Nephron progenitor cell (in vitro differentiated cells): ENCODE results near the gene KRT15.

Experiments
- DNase-seq: peaks from one replicate; pipeline ENCODE4 v3.0.0; 2021
- H3K27ac Mint-ChIP-seq: 2 replicates; pipeline ENCODE4 v1.8.0; 2021; ENCODE audit warnings: mild to moderate bottlenecking, moderate library complexity, mixed read lengths
- H3K27me3 Mint-ChIP-seq: 2 replicates; pipeline ENCODE4 v1.8.0; 2021; ENCODE audit warnings: mild to moderate bottlenecking, low read depth, mixed read lengths; ENCODE audit not compliant: poor library complexity
- H3K36me3 Mint-ChIP-seq: 2 replicates; pipeline ENCODE4 v1.8.0; 2021; ENCODE audit warnings: low read depth, mixed read lengths
- H3K4me1 Mint-ChIP-seq: 2 replicates; pipeline ENCODE4 v1.8.0; 2021; ENCODE audit warnings: mixed read lengths
- H3K4me3 Mint-ChIP-seq: 2 replicates; pipeline ENCODE4 v1.8.0; 2021; ENCODE audit warnings: mild to moderate bottlenecking, moderate library complexity, mixed read lengths
- H3K9me3 Mint-ChIP-seq: 2 replicates; pipeline ENCODE4 v1.8.0; 2021; ENCODE audit warnings: mild to moderate bottlenecking, moderate library complexity, mixed read lengths
- CTCF ChIP-seq: fragments of 200-600 bp; sonication (generic); IDR thresholded peaks from 2 replicates; pipeline ENCODE4 v1.5.0; 2021; ENCODE audit warnings: antibody characterized with exemption

Gene KRT15

GRCh38 chr17:41510251-41511065 lies 8.2 kb downstream of the KRT15 start:
- no peak for DNase-seq
- H3K27ac Mint-ChIP-seq: no peak overlapping the region
- no peaks in the 10 kb centered on the region for H3K9me3 Mint-ChIP-seq

GRCh38 chr17:41507315-41507880 lies 11.3 kb downstream of the KRT15 start:
- no peaks in the 10 kb centered on the region for H3K27me3 Mint-ChIP-seq
- H3K4me1 Mint-ChIP-seq: peaks cover 11% of the 10 kb centered on the region
- no peak overlapping the region for H3K27ac Mint-ChIP-seq
- H3K4me3 Mint-ChIP-seq: no peak overlapping the region
- TF ChIP-seq CTCF: no peak
- H3K9me3 Mint-ChIP-seq: no peaks in the 10 kb centered on the region
- no peak for DNase-seq
- H3K36me3 Mint-ChIP-seq: no peaks in the 10 kb centered on the region

More at GRCh38 chr17:41510251-41511065, 8.2 kb downstream of the KRT15 start:
- H3K4me3 Mint-ChIP-seq: no peak overlapping the region
- TF ChIP-seq CTCF: no peak
- no peaks in the 10 kb centered on the region for H3K36me3 Mint-ChIP-seq
- H3K4me1 Mint-ChIP-seq: peaks cover 11% of the 10 kb centered on the region
- H3K27me3 Mint-ChIP-seq: peaks cover 4% of the 10 kb centered on the region

DNA sequence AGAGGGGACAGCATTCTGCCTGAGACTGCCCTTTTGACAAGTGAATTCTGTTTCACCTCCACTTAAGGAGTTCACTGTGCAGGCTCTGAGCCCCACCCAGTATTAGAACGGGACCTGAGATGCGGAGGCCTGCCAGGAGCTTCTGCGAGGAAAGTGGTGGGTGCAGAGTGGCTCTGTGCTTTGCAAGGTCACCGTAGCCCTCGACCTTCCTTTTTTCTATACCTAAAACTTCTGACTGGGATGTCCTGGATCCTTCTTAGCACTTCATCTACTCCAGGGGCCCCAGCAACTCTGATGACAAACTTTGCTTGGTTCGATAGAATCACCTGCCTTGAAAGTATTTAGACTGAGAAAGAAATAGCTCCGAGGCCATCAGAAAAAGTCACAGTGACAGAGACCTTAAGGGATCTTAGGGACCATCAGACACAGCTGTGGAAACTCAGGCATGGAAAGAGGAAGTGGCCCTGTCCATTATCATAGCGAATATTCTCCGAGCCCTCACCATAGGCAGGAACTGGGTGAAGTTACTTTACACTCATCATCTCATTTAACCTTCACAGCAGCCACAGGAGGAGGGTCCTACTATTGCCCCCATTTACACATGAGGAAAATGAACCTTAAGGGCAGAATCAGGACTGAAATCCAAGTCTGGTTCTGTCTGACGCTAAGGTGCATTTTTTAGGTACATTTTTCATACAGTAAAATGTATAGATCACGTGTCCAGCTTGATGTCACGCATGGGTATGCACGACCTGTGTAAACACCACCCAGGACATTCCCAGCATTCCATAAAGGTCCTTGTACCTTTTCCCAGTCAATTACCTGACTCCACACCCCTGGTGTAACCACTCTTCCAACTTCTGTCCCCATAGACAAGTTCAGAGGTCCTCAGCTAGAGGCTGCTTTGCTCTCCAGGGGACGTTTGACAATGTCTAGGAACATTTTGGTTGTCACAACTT lies 12.6 kb downstream of the KRT15 start:
- DNase-seq: no peak
- no peak overlapping the region for H3K4me3 Mint-ChIP-seq
- no peak for TF ChIP-seq CTCF
- no peaks in the 10 kb centered on the region for H3K27me3 Mint-ChIP-seq
- peaks cover 22% of the 10 kb centered on the region for H3K4me1 Mint-ChIP-seq
- no peak overlapping the region for H3K27ac Mint-ChIP-seq
- no peaks in the 10 kb centered on the region for H3K36me3 Mint-ChIP-seq
- H3K9me3 Mint-ChIP-seq: no peaks in the 10 kb centered on the region

- no peak within 1 kb of the TSS for H3K27ac Mint-ChIP-seq
- H3K36me3 Mint-ChIP-seq: no peaks in the 10 kb centered on the region
- H3K4me3 Mint-ChIP-seq: no peak within 1 kb of the TSS
- no peaks in the 10 kb centered on the region for H3K27me3 Mint-ChIP-seq
- peaks cover 27% of the 10 kb centered on the region for H3K4me1 Mint-ChIP-seq
- no peak for DNase-seq
- H3K9me3 Mint-ChIP-seq: no peaks in the 10 kb centered on the region
- TF ChIP-seq CTCF: no peak
Observed at GRCh38 chr17:41505007-41505808, 13.5 kb downstream of the KRT15 start, which contains the start of gene KRT13. Gene KRT13, minus strand, starts transcription at chr17:41505612. Its CDS starts 62 bp downstream, at chr17:41505550.

GRCh38 chr17:41504246-41504977 lies 14.3 kb downstream of the KRT15 start:
- Mint-ChIP-seq H3K27ac (no peak overlapping the region), H3K4me3 (no peak overlapping the region), H3K9me3 (no peaks in the 10 kb centered on the region), H3K4me1 (peaks cover 33% of the 10 kb centered on the region), H3K27me3 (peaks cover 2% of the 10 kb centered on the region), H3K36me3 (no peaks in the 10 kb centered on the region)
- TF ChIP-seq CTCF: no peak
- no peak for DNase-seq
